NCI-H748 (cell line): ENCODE measurements around the gene SFI1.

Experiments used
- DNase-seq: peaks from one replicate; lab custom pipeline; 2025; ENCODE audit not compliant: unreplicated experiment; lab: John Stamatoyannopoulos, UW

Gene SFI1

GRCh38 chr22:31614781-31615490 lies 118.6 kb downstream of the SFI1 start:
- no peak for DNase-seq

- DNase-seq = no peak
Observed at GRCh38 chr22:31615491-31615860, 119.1 kb downstream of the SFI1 start.

GRCh38 chr22:31615940-31616314 lies 119.6 kb downstream of the SFI1 start:
- no peak for DNase-seq

GRCh38 chr22:31616315-31616980 lies 120.1 kb downstream of the SFI1 start:
- DNase-seq = no peak

- no peak for DNase-seq
Observed at GRCh38 chr22:31618057-31618456, 121.7 kb downstream of the SFI1 start.

GRCh38 chr22:31618471-31619176 lies 122.3 kb downstream of the SFI1 start:
- no peak for DNase-seq

- DNase-seq = no peak
Observed at GRCh38 chr22:31619611-31620300, 123.4 kb downstream of the SFI1 start.

- no peak for DNase-seq
Observed at GRCh38 chr22:31620756-31621480, 124.6 kb downstream of the SFI1 start.

- no peak for DNase-seq
Observed at GRCh38 chr22:31621507-31622124, 125.3 kb downstream of the SFI1 start.

GRCh38 chr22:31622980-31623379 lies 126.6 kb downstream of the SFI1 start:
- no peak for DNase-seq

- no peak for DNase-seq
Observed at GRCh38 chr22:31623592-31624304, 127.4 kb downstream of the SFI1 start.

- DNase-seq = no peak
Observed at GRCh38 chr22:31625257-31625640, 128.9 kb downstream of the SFI1 start.

GRCh38 chr22:31625661-31626426 lies 129.5 kb downstream of the SFI1 start:
- no peak for DNase-seq

GRCh38 chr22:31626427-31627150 lies 130.3 kb downstream of the SFI1 start:
- DNase-seq = no peak

GRCh38 chr22:31627223-31627731 lies 130.9 kb downstream of the SFI1 start:
- DNase-seq = no peak

GRCh38 chr22:31628362-31628761 lies 132.0 kb downstream of the SFI1 start:
- no peak for DNase-seq

GRCh38 chr22:31628969-31629708 lies 132.8 kb downstream of the SFI1 start:
- no peak for DNase-seq

- no peak for DNase-seq
Observed at GRCh38 chr22:31629741-31630184, 133.4 kb downstream of the SFI1 start.
